T-cell (primary cell): ENCODE measurements around the gene CRYBA1. TPM values are rescaled to one million over a fixed set of nuclear protein-coding genes. Genes with fewer than 3 reads are reported as not detected.
"Not testable (repeated sequence)": the region's sequence is repeated elsewhere in the genome, so short reads cannot be mapped to it uniquely, and the experiment has no call there.

Experiments
- ATAC-seq, 4 experiments: fragments of 200-7000 bp in 3 of 4; fragments of 150-1000 bp in 1 of 4; cut with Tn5 transposase; replicated peaks in 1 of 4; 1 replicate in 3 of 4; 2 replicates in 1 of 4; pipeline ENCODE4 v1.10.0; 2021; ENCODE audit warnings: moderate library complexity in 3 of 4, mild to moderate bottlenecking in 2 of 4, moderate number of reproducible peaks in 1 of 4
- CTCF ChIA-PET, 2 donors: fragments of 300-600 bp; sonication (Branson Sonifier 250); formaldehyde crosslinking; loops; one replicate each; lab custom pipeline; 2022; ENCODE audit warnings: antibody characterized with exemption in 2 of 2; lab: Charles Lee
- POLR2A ChIA-PET, 2 donors: fragments of 300-600 bp; sonication (Branson Sonifier 250); formaldehyde crosslinking; loops; one replicate each; lab custom pipeline; 2022; ENCODE audit warnings: antibody characterized with exemption in 2 of 2; lab: Charles Lee
- DNase-seq, 35 experiments: peaks; one replicate each; pipeline versions ENCODE4 v3.0.0 to v3.0.0-alpha.2; 2013 to 2023
- H3K27ac ChIP-seq: one replicate; pipeline ENCODE4 v1.5.1; 2013; ENCODE audit warnings: low read length
- H3K27me3 ChIP-seq, 2 experiments: replicated peaks in 1 of 2; 1 replicate in 1 of 2; 2 replicates in 1 of 2; pipeline versions ENCODE4 v1.6.1 to v1.7.0; 2013; ENCODE audit warnings: low read length in 1 of 2, mixed read lengths in 1 of 2; ENCODE audit not compliant: control insufficient read depth in 2 of 2, insufficient read depth in 2 of 2; ENCODE audit errors: extremely low read depth in 1 of 2
- H3K36me3 ChIP-seq, 2 donors: 1 replicate in 1 of 2; 2 replicates in 1 of 2; pipeline versions ENCODE4 v1.6.1 to v1.7.0; 2013; ENCODE audit warnings: low read length in 1 of 2; ENCODE audit not compliant: control insufficient read depth in 2 of 2, insufficient read depth in 1 of 2; ENCODE audit errors: extremely low read depth in 1 of 2
- H3K4me1 ChIP-seq, 2 experiments: 1 replicate in 1 of 2; 2 replicates in 1 of 2; pipeline versions ENCODE4 v1.6.1 to v1.7.0; 2013; ENCODE audit warnings: low read length in 2 of 2, mixed read lengths in 1 of 2; ENCODE audit not compliant: insufficient read depth in 2 of 2, control insufficient read depth in 1 of 2; ENCODE audit errors: extremely low read depth in 1 of 2
- H3K4me3 ChIP-seq, 2 donors: 1 replicate in 1 of 2; 2 replicates in 1 of 2; pipeline versions ENCODE4 v1.5.1 to v1.7.0; 2013; ENCODE audit warnings: mild to moderate bottlenecking in 2 of 2, low read length in 1 of 2, moderate library complexity in 1 of 2; ENCODE audit not compliant: control insufficient read depth in 1 of 2; ENCODE audit errors: extremely low read depth in 1 of 2
- H3K9me3 ChIP-seq: 2 replicates; pipeline ENCODE4 v1.7.0; 2013
- H3K27ac Mint-ChIP-seq, 2 donors: one replicate each; pipeline ENCODE4 v1.8.0; 2020 to 2021; ENCODE audit warnings: mild to moderate bottlenecking in 2 of 2, mixed read lengths in 2 of 2
- H3K27me3 Mint-ChIP-seq, 2 donors: one replicate each; pipeline ENCODE4 v1.8.0; 2021 to 2022; ENCODE audit warnings: mixed read lengths in 2 of 2
- H3K36me3 Mint-ChIP-seq: one replicate; pipeline ENCODE4 v1.8.0; 2021; ENCODE audit warnings: mixed read lengths
- H3K4me1 Mint-ChIP-seq, 3 donors: one replicate each; pipeline ENCODE4 v1.8.0; 2020 to 2022; ENCODE audit warnings: mixed read lengths in 3 of 3, mild to moderate bottlenecking in 1 of 3
- H3K4me3 Mint-ChIP-seq, 3 donors: one replicate each; pipeline ENCODE4 v1.8.0; 2020 to 2022; ENCODE audit warnings: mild to moderate bottlenecking in 3 of 3, mixed read lengths in 3 of 3, moderate library complexity in 3 of 3
- H3K9me3 Mint-ChIP-seq, 3 donors: one replicate each; pipeline ENCODE4 v1.8.0; 2020 to 2022; ENCODE audit warnings: mixed read lengths in 3 of 3
- WGBS: methylation state at CpG from one replicate; pipeline ENCODE4 v1.1.5; 2013; ENCODE audit warnings: missing lambda C conversion rate; ENCODE audit not compliant: insufficient coverage; 5-methylcytosine and 5-hydroxymethylcytosine counted together
- total RNA-seq, 35 experiments: library from RNA in 6 of 35; stranded (reverse) in 6 of 35; fragments of 120-200 nt in 1 of 35; gene quantifications; one replicate each; pipeline versions ENCODE4 v1.2.1 to v1.2.4 and lab custom pipeline; 2013 to 2026

Gene CRYBA1, protein sequence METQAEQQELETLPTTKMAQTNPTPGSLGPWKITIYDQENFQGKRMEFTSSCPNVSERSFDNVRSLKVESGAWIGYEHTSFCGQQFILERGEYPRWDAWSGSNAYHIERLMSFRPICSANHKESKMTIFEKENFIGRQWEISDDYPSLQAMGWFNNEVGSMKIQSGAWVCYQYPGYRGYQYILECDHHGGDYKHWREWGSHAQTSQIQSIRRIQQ
- not detected for total RNA-seq
- not detected for total RNA-seq (2013)
- 0 to 0.07 (median 0) reads per million in 29 experiments for total RNA-seq (lab: John Stamatoyannopoulos, UW)

DNA sequence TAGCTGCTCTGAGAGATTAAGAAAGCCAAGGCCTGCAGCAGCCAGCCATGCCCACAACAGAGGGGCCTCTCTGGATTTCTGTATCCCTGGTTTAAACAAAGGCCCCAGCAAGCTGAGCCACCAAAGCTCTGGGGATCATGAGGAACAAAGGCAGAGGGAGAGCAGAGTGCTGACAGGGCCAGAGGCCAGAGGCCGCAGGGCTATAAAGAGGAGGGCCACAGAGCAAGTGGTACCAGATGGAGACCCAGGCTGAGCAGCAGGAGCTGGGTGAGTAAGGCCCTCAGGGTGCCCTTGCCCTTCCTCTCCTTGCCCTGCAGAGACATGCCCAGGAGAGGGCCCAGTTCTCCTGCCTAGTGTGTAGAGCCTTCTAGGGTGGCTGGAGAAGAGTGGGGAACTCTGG lies at the start of gene CRYBA1:
CRYBA1 (plus strand) TSS at position 232 of the 400 bp plus-strand sequence; CDS start at position 237, 5 bp downstream.
- Histone ChIP-seq H3K4me3 (no peak within 1 kb of the TSS), H3K27me3 (no peaks in the 10 kb centered on the region), H3K4me1 (no peaks in the 10 kb centered on the region), H3K9me3 (no peaks in the 10 kb centered on the region), H3K36me3 (no peaks in the 10 kb centered on the region), H3K27ac (no peak within 1 kb of the TSS)
- Mint-ChIP-seq H3K27me3 (no peaks in the 10 kb centered on the region), H3K4me3 (no peak within 1 kb of the TSS), H3K36me3 (no peaks in the 10 kb centered on the region), H3K27ac (no peak within 1 kb of the TSS), H3K4me1 (no peaks in the 10 kb centered on the region), H3K9me3 (no peaks in the 10 kb centered on the region)
- 88% methylated on average over 1 of the region's 1 CpG for WGBS
- ChIA-PET POLR2A (no interaction called here), CTCF (no interaction called here)
- DNase-seq (no peak), ATAC-seq (no peak)

DNA sequence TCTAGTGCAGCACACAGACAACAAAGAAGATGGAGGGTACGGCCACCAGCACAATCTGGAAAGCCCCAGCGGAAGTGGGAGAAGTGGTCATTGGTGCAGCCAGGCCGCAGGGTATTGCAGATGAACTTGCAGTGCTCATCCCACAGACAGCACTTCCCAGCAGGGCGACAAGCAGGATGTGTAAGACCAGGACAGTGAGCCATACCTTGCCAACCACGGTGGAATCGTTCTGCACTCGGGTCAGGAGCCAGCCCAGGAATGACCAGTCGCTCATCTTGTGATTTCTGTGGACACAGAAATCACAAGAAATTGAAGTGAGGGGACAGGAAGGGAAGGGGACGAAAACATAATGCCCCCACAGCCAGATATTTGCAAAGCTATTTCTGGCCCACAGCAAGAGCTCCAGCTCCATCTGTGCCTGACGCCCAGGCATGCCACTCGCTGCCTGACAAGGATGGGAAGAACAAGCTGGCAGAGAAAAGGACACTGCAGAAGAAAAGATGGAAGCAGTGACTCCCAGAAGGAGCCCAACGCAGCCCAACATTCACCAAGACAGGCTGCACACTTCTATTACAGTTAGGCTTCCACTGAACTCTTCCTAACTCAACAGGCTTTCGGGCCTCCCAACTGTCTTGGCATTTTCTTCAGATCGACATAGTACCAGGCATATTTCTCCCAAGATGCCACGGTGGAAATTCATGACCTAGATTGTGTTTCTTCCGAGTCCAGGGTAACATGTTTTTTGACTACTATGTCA lies 49.0 kb upstream of the CRYBA1 start:
- Mint-ChIP-seq H3K4me1 (peaks cover 0 to 4% (median 3%) of the 10 kb centered on the region in 3 donors), H3K36me3 (no peaks in the 10 kb centered on the region), H3K4me3 (no peak overlapping the region), H3K27me3 (peaks cover 6 to 7% of the 10 kb centered on the region in 2 donors), H3K27ac (no peak overlapping the region), H3K9me3 (no peaks in the 10 kb centered on the region)
- no peaks in the 10 kb centered on the region for H3K4me1 ChIP-seq
- peaks cover 0 to 17% of the 10 kb centered on the region in 2 experiments for H3K27me3 ChIP-seq
- DNase-seq (no peak), ATAC-seq (no peak)
- H3K27ac ChIP-seq: no peak overlapping the region
- ChIA-PET CTCF (no interaction called here), POLR2A (no interaction called here)
- no peak overlapping the region for H3K4me3 ChIP-seq
- no peaks in the 10 kb centered on the region for H3K9me3 ChIP-seq
- WGBS: 84% methylated on average over 15 of the region's 16 CpGs
- no peaks in the 10 kb centered on the region for H3K36me3 ChIP-seq

DNA sequence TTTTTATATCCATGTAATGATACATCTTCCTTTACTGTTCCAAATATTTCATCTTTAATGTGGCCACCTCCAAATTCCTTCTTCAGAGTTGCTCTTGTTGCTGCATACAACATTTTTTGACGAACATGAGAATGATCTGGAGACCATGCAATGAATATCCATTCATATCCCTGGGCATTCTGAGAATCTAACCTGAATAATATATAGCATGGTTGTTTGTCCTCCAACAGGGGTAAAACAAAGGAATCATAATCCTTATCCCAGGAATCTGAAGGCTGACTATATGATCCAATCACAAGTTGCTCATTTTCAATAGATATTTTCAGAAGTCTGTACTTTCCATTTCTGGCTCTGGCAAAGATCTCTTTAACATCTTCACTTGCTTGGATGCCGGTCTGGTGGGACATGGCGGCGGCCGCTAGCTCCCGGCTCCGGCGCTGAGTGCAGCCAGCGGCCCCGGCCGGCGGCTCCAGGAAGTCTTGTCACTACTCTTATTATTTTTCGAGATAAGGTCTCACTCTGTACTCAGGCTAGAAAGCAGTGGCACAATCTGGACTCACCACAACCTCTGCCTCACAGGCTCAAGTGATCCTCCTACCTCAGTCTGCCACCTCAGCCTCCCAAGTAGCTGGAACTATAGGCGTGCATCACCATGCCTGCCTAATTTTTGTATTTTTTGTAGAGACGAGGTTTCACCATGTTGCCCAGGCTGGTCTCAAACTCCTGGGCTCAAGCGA lies 42.4 kb upstream of the CRYBA1 start:
- ATAC-seq, POLR2A ChIA-PET: not testable (repeated sequence)

DNA sequence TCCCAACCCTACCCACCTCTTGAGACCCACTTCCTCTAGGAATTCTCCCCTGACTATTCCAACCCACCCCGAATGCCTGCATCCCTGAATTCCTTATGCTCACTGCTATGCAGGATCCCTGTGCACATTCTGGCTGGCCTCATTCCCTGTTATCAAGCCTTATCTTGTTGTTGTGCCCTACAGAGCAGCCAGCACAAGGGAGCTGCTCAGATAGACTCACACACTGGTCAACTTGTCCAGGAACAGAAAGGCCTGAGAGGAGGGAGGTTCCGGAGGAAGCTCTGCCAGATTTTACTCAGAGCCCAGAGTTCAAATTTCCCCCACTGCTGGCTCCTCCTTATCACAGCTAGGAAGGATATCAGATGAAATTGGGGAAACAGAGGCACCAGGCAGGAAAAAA lies 41.6 kb upstream of the CRYBA1 start:
- Mint-ChIP-seq H3K36me3 (no peaks in the 10 kb centered on the region), H3K4me3 (no peak overlapping the region), H3K9me3 (no peaks in the 10 kb centered on the region), H3K27me3 (peaks cover 4 to 11% of the 10 kb centered on the region in 2 donors), H3K27ac (no peak overlapping the region), H3K4me1 (no peaks in the 10 kb centered on the region)
- Histone ChIP-seq H3K27me3 (peaks cover 0 to 10% of the 10 kb centered on the region in 2 experiments), H3K27ac (no peak overlapping the region), H3K4me1 (no peaks in the 10 kb centered on the region), H3K9me3 (no peaks in the 10 kb centered on the region), H3K4me3 (no peak overlapping the region), H3K36me3 (no peaks in the 10 kb centered on the region)
- no peak for ATAC-seq
- ChIA-PET CTCF (no interaction called here), POLR2A (no interaction called here)
- DNase-seq: no peak
- 75% methylated on average over 1 of the region's 2 CpGs for WGBS

More for the DNA sequence above, 42.4 kb upstream of the CRYBA1 start:
- peaks cover 0 to 13% of the 10 kb centered on the region in 2 experiments for H3K27me3 ChIP-seq
- not testable (repeated sequence) for H3K4me3 Mint-ChIP-seq, H3K9me3 ChIP-seq, DNase-seq, H3K27ac Mint-ChIP-seq, H3K36me3 ChIP-seq, H3K4me3 ChIP-seq, H3K27ac ChIP-seq, H3K36me3 Mint-ChIP-seq, H3K9me3 Mint-ChIP-seq, H3K4me1 ChIP-seq, H3K4me1 Mint-ChIP-seq
- CTCF ChIA-PET: interaction anchor here in 1 of 2 donors (0.6 kb wide), 1 partner anchor 98 kb away, joined by 4 read pairs; no protein-coding TSS in a partner anchor
- H3K27me3 Mint-ChIP-seq: peaks cover 4 to 11% of the 10 kb centered on the region in 2 donors
- WGBS: 79% methylated on average over 8 of the region's 16 CpGs

DNA sequence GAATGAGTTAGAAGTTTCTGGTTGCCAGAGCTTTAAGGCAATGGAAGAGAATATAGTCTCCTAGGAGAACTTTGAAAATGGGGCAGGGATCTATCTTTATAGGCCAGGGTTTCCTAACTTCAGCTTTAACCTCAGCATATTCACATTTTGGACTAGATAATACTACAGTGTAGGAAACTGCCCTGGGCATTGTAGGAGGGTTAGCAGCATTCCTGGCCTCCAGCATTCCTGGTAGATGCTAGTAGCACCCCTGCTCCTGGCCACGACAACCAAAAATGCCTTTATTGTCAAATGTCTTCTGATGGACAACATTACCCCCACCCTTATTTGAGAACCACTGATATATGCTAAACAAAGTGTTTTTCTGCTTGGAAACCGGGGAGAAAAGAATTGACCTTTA lies 38.7 kb upstream of the CRYBA1 start:
- no peaks in the 10 kb centered on the region for H3K9me3 ChIP-seq
- no peaks in the 10 kb centered on the region for H3K36me3 Mint-ChIP-seq
- ATAC-seq: no peak
- no peaks in the 10 kb centered on the region for H3K9me3 Mint-ChIP-seq
- H3K27me3 Mint-ChIP-seq: peaks cover 4 to 11% of the 10 kb centered on the region in 2 donors
- H3K27ac Mint-ChIP-seq: no peak overlapping the region
- CTCF ChIA-PET: interaction anchor here in 1 of 2 donors (0.7 kb wide), 1 partner anchor 8 kb away, joined by 3 read pairs; no protein-coding TSS in a partner anchor
- no peaks in the 10 kb centered on the region for H3K36me3 ChIP-seq
- peaks cover 0 to 13% of the 10 kb centered on the region in 2 experiments for H3K27me3 ChIP-seq
- H3K4me1 ChIP-seq: no peaks in the 10 kb centered on the region
- no peaks in the 10 kb centered on the region for H3K4me1 Mint-ChIP-seq
- H3K4me3 Mint-ChIP-seq: no peak overlapping the region
- no CpG with 5 or more reads among the region's 2 CpGs for WGBS
- no peak for DNase-seq
- POLR2A ChIA-PET: interaction anchor here (0.5 to 0.6 kb wide), 2 partner anchors 71 to 1137 kb away, joined by 4 read pairs; no protein-coding TSS in a partner anchor
- no peak overlapping the region for H3K27ac ChIP-seq
- no peak overlapping the region for H3K4me3 ChIP-seq

DNA sequence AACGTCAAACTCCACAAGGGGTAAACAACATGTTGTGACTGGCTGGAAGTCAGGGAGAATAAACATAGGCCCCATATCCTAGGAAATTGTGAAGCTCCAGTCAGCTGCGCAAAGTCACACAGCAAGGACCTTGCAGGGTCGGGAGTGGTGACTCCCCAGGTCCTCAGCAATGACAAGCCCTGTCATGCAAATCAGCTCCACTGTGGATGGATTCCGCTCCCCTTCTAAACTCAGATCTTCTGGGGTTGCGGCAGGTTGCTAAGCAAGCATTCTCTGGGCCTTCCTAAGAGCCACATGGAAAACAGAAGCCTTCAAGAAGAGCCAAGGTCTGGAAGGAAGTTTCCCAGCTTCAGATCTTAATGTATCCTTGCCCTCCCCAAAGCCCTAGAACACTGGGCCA lies 37.6 kb upstream of the CRYBA1 start:
- Mint-ChIP-seq H3K4me1 (no peaks in the 10 kb centered on the region), H3K36me3 (no peaks in the 10 kb centered on the region), H3K4me3 (no peak overlapping the region), H3K27ac (no peak overlapping the region), H3K27me3 (peaks cover 4 to 9% of the 10 kb centered on the region in 2 donors), H3K9me3 (no peaks in the 10 kb centered on the region)
- Histone ChIP-seq H3K4me3 (no peak overlapping the region), H3K4me1 (no peaks in the 10 kb centered on the region), H3K9me3 (no peaks in the 10 kb centered on the region), H3K36me3 (no peaks in the 10 kb centered on the region), H3K27ac (no peak overlapping the region), H3K27me3 (peaks cover 0 to 13% of the 10 kb centered on the region in 2 experiments)
- ChIA-PET CTCF (no interaction called here), POLR2A (no interaction called here)
- ATAC-seq (no peak), DNase-seq (no peak)
- WGBS: 88% methylated on average over 4 of the region's 5 CpGs
